GM12874 (cell line): ENCODE data around the gene NAXD.

ENCODE experiments used
- TF ChIP-seq, protein P1 (sequence below): IDR thresholded peaks from 2 replicates; pipeline ENCODE4 v1.5.1; 2011; ENCODE audit warnings: low read depth, mild to moderate bottlenecking, control low read depth, low read length, moderate library complexity; ENCODE audit not compliant: insufficient read depth

The NAXD gene

DNA sequence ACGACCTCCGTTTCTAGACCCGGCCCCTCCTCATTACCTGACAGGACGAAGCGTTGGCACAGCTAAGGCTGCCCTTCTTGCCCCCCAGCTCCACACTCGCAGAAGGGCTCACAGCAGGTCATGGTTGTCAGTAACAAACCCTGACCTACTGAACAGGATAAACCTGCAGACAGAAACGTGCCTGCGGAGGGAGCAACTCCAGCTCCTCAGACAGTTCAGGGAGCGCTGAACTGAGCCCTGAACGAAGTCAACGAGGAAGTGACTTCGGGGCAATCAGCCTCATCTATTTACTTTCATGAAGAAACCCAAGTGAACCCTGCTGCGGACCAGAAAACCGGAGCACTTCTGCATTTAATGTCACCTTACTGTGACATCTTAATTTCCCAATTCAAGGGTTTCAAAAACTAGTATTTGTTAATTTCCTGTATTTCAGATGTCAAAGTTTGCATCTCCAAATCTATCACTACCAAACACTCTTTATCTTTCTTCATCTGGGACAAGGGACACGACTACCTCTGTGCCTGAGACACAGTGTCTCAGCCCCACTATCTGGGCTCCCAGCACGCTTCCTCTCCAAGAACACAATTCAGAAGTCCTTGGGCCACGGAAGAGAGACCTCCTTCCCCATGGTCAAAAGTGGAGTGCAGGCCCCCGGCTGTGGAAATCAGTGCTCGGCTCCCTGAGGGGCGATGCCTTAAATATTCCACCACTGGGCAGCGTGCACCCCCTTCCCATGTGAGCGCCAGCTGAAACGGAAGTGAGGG is 50.3 kb downstream of the NAXD start:
- TF ChIP-seq, protein P1, sequence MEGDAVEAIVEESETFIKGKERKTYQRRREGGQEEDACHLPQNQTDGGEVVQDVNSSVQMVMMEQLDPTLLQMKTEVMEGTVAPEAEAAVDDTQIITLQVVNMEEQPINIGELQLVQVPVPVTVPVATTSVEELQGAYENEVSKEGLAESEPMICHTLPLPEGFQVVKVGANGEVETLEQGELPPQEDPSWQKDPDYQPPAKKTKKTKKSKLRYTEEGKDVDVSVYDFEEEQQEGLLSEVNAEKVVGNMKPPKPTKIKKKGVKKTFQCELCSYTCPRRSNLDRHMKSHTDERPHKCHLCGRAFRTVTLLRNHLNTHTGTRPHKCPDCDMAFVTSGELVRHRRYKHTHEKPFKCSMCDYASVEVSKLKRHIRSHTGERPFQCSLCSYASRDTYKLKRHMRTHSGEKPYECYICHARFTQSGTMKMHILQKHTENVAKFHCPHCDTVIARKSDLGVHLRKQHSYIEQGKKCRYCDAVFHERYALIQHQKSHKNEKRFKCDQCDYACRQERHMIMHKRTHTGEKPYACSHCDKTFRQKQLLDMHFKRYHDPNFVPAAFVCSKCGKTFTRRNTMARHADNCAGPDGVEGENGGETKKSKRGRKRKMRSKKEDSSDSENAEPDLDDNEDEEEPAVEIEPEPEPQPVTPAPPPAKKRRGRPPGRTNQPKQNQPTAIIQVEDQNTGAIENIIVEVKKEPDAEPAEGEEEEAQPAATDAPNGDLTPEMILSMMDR, result no peak

DNA sequence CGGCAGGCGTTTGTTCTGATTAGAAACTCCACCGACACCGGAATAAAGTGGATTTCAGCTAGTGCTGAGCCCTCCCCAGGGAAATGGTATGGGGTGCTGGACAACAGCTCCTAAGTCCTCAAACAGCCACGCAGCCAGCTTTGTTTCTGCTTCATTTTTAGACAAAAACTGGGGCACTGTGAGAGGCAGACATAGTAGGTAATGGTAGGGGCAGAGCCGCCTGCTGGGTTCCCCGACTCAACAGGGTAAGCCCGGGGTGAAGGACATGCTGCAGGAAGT is 50.8 kb downstream of the NAXD start:
- TF ChIP-seq, protein P1, result no peak

DNA sequence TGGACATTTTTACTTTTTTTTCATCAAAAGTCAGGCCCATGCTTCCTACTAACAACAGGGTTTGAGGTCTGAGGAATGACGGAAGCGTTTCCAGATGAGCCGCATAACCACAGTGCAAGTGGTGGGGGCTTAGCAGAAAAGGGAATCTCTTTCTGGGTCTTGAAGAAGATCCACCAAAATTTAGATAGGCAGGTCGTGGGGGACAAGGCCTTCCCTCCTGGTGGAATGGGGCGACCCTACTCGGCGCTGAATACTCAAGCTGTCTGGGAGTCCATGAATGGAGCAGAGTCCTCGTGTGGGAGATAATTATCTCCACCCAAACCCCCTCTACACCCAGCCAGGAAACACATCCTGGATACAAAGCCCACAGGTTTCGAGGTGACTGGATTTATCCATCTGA is 53.7 kb downstream of the NAXD start:
- TF ChIP-seq, protein P1, result no peak

DNA sequence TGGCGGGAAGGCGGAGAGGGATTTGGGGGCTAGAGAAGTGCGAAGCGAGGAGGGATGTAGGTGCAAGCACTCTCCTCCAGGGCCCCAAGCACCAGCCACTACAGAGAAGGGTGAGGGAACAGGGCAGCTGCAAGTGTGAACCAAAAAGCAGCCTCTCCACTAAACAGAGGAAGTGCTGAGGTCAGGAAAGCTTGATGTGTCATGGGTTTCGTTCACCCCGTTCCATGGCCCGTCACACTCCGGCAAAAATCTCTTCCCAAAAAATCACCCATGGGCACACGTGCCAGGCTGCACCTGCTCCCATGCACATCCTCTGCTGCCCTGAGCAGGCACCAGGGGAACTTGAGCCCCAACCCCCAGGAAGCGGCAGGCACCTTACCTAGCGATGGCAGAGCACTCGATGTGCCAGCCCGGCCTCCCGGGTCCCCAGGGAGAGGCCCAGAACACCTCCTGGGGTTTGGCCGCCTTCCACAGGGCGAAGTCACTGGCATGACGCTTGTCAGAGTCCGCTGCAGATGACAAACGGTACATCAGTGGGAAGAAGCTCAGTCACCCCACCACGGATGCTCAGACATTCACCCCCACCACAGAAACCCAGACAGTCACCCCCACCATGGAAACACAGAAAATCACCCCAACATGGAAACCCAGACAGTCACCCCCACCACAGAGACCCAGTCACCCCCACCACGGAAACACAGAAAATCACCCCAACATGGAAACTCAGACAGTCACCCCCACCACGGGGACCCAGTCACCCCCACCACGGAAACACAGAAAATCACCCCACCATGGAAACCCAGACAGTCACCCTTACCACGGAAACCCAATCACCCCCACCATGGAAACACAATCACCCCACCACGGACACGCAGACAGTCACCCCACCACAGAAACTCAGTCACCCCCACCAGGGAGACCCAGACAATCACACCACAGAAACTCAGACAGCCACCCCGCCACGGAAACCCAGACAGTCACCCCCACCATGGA is 61.5 kb downstream of the NAXD start:
- TF ChIP-seq, protein P1, result no peak

DNA sequence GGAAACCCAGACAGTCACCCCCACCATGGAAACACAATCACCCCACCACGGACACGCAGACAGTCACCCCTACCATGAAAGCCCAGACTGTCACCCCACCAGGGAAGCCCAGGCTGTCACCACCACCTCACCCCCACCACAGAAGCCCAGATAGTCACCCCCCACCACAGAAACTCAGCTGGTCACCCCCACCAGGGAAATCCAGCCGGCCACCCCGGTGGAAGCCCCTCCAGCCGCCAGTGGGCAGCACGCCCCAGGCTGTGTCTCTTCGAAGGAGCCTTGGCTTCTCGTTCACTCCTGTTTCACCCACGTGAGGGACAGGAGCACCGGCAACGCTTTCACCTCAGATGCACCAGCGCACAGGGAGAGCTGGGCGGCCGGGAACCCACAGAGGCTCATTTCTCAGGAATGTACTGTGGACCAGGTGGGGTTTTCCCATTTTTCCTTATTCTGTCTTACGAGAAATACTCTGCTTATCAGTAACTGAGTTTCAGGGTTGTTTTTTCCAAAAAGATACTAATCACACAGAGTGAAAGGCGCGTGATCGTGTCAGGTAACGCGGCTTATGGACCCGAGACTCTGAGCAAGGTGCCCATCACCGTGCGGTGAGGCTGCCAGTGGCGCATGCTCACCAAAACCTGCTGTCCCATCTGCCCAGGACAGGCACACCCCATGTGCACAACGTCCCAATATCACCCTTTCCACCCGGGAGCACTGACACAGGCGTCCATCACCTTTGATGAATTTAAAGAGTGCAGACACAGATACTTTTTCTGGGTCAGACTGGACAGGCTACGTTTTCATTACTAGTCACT is 62.6 kb downstream of the NAXD start:
- TF ChIP-seq, protein P1, result no peak

DNA sequence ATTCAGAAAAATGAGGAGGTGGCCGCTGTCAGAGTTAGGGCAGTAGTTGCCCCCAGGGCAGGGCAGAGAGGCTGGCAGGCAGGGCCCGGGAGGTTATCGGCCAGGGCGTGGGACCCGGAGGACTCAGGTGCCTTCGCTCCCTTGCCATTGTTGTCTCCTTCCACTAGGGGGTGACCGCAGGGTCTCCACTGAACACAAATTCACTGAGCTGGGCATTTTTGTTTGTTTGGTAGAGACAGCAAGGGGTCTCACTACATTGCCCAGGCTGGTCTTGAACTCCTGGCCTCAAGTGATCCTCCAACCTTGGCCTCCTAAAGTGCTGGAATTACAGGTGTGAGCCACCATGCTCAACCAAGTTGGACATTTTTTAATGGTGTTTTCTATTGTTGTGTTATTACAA is 65.5 kb downstream of the NAXD start:
- TF ChIP-seq, protein P1, result peak; percentile 59
